Vagina (tissue), 2 donors: ENCODE data around the gene PKD1. TPM values are rescaled to one million over a fixed set of nuclear protein-coding genes. Genes with fewer than 3 reads are reported as not detected.

Experiments used
- DNase-seq, 2 donors: peaks; one replicate each; pipeline ENCODE4 v3.0.0-alpha.2; 2017; ENCODE audit errors: extremely low spot score in 2 of 2
- H3K27ac ChIP-seq: fragments of 200-600 bp; sonication (generic); one replicate; pipeline ENCODE4 v1.5.1; 2019
- H3K27me3 ChIP-seq: fragments of 200-600 bp; sonication (generic); one replicate; pipeline ENCODE4 v1.5.1; 2019
- H3K36me3 ChIP-seq, 2 donors: fragments of 200-600 bp; sonication (generic); one replicate each; pipeline ENCODE4 v1.5.1; 2017 to 2019
- H3K4me1 ChIP-seq: fragments of 200-600 bp; sonication (generic); one replicate; pipeline ENCODE4 v1.5.1; 2019
- H3K4me3 ChIP-seq, 2 donors: fragments of 200-600 bp; sonication (generic); 1 replicate in 1 of 2; 2 replicates in 1 of 2; pipeline ENCODE4 v1.5.1; 2016 to 2019
- H3K9me3 ChIP-seq: fragments of 200-600 bp; sonication (generic); one replicate; pipeline ENCODE4 v1.5.1; 2019
- POLR2A ChIP-seq, 2 donors: fragments of 450-650 bp; IDR thresholded peaks; one replicate each; pipeline ENCODE4 v1.6.1; 2017; ENCODE audit warnings: antibody characterized with exemption in 2 of 2, mild to moderate bottlenecking in 2 of 2, moderate library complexity in 2 of 2
- POLR2AphosphoS5 ChIP-seq, 2 donors: sonication (generic); formaldehyde crosslinking; IDR thresholded peaks; one replicate each; pipeline ENCODE4 v1.9.0; 2017; ENCODE audit warnings: antibody characterized with exemption in 2 of 2, mild to moderate bottlenecking in 2 of 2, low read depth in 1 of 2; ENCODE audit not compliant: insufficient read depth in 1 of 2
- intact Hi-C: fragments of 100-400 bp; cut with DNase I; formaldehyde crosslinking; loops from one replicate; pipeline ENCODE4 v1.15.1; 2023
- total RNA-seq: library from RNA; depleted of rRNA; stranded (reverse); fragments of >200 nt; gene quantifications from one replicate; pipeline ENCODE4 v1.2.3, GENCODE V29; 2016
- TF ChIP-seq, protein P1 (sequence below), 3 experiments: fragments of 450-650 bp in 2 of 3; fragments of 200-600 bp in 1 of 3; sonication (generic) in 1 of 3; IDR thresholded peaks; one replicate each; pipeline ENCODE4 v1.5.1; 2017 to 2019; ENCODE audit warnings: antibody characterized with exemption in 3 of 3, mild to moderate bottlenecking in 2 of 3, moderate library complexity in 2 of 3

PKD1 gene
- total RNA-seq, 1 donor from 2014 or later, result 153 TPM

- Histone ChIP-seq H3K9me3 (no peaks in the 10 kb centered on the region), H3K36me3 (peaks cover 0 to 68% of the 10 kb centered on the region in 2 donors), H3K4me1 (no peaks in the 10 kb centered on the region), H3K27ac (no peak overlapping the region), H3K27me3 (no peaks in the 10 kb centered on the region), H3K4me3 (no peak overlapping the region)
- intact Hi-C loops, result no loop called here
- DNase-seq, result no peak
- TF ChIP-seq, protein P1, sequence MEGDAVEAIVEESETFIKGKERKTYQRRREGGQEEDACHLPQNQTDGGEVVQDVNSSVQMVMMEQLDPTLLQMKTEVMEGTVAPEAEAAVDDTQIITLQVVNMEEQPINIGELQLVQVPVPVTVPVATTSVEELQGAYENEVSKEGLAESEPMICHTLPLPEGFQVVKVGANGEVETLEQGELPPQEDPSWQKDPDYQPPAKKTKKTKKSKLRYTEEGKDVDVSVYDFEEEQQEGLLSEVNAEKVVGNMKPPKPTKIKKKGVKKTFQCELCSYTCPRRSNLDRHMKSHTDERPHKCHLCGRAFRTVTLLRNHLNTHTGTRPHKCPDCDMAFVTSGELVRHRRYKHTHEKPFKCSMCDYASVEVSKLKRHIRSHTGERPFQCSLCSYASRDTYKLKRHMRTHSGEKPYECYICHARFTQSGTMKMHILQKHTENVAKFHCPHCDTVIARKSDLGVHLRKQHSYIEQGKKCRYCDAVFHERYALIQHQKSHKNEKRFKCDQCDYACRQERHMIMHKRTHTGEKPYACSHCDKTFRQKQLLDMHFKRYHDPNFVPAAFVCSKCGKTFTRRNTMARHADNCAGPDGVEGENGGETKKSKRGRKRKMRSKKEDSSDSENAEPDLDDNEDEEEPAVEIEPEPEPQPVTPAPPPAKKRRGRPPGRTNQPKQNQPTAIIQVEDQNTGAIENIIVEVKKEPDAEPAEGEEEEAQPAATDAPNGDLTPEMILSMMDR (IDR thresholded peaks at IDR 0.05), result no peak
- no peak for TF ChIP-seq POLR2AphosphoS5 (IDR thresholded peaks at IDR 0.05; ENCODE audit: insufficient read depth in 1 of 2, low read depth in 1 of 2)
- no peak for TF ChIP-seq POLR2A (IDR thresholded peaks at IDR 0.05)
These were observed 64.1 kb downstream of the PKD1 start for GRCh38 chr16:2071454-2072202.

- TF ChIP-seq POLR2AphosphoS5 (IDR thresholded peaks at IDR 0.05; ENCODE audit: insufficient read depth in 1 of 2, low read depth in 1 of 2), result no peak
- TF ChIP-seq POLR2A (IDR thresholded peaks at IDR 0.05), result no peak
- TF ChIP-seq, protein P1 (IDR thresholded peaks at IDR 0.05), result no peak
- intact Hi-C loops, result no loop called here
- DNase-seq, result no peak
- Histone ChIP-seq H3K9me3 (no peaks in the 10 kb centered on the region), H3K27ac (no peak overlapping the region), H3K36me3 (peaks cover 0 to 67% of the 10 kb centered on the region in 2 donors), H3K4me3 (no peak overlapping the region), H3K27me3 (no peaks in the 10 kb centered on the region), H3K4me1 (no peaks in the 10 kb centered on the region)
These were observed 64.9 kb downstream of the PKD1 start for GRCh38 chr16:2070576-2071453.

- no peaks in the 10 kb centered on the region for H3K27me3 ChIP-seq
- no peak overlapping the region for H3K4me3 ChIP-seq
- H3K9me3 ChIP-seq, result no peaks in the 10 kb centered on the region
- TF ChIP-seq POLR2A (IDR thresholded peaks at IDR 0.05), result no peak
- TF ChIP-seq, protein P1 (IDR thresholded peaks at IDR 0.05), result no peak
- no peak overlapping the region for H3K27ac ChIP-seq
- H3K4me1 ChIP-seq, result no peaks in the 10 kb centered on the region
- intact Hi-C loops, result no loop called here
- peaks cover 0 to 74% of the 10 kb centered on the region in 2 donors for H3K36me3 ChIP-seq
- DNase-seq, result no peak
These were observed 69.6 kb downstream of the PKD1 start for GRCh38 chr16:2066139-2066538.

DNA sequence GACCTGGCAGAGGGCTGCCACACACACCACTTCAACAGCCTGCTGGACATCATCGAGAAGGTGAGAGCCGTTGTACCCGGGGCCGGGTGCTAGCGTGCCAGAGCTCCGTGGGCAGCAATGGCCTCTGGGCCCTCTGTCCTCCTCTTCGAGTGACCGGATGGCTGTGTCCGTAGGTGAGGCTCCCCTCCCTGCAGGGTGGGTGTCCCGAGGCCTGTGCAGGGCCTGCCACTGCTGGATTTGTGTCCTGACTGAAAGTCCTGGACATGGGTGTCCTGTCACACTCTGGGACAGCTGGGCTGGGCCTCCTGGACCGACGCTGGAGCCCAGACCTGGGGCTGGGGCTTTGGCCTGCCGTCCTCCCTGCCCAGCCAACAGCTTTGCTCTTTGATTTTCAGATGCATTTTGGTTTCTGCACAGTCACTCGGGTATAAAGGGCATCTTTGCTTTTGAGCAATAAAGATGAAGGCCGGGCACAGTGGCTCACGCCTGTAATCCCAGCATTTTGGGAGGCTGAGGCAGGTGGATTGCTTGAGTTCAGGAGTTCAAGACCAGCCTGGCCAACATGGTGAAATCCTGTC lies 71.2 kb downstream of the PKD1 start:
- intact Hi-C loops, result no loop called here
- Histone ChIP-seq H3K9me3 (no peaks in the 10 kb centered on the region), H3K27ac (no peak overlapping the region), H3K4me1 (no peaks in the 10 kb centered on the region), H3K36me3 (peaks cover 0 to 77% of the 10 kb centered on the region in 2 donors), H3K27me3 (no peaks in the 10 kb centered on the region), H3K4me3 (no peak overlapping the region)
- DNase-seq, result no peak
- TF ChIP-seq, protein P1 (IDR thresholded peaks at IDR 0.05), result no peak
- no peak for TF ChIP-seq POLR2AphosphoS5 (IDR thresholded peaks at IDR 0.05; ENCODE audit: insufficient read depth in 1 of 2, low read depth in 1 of 2)
- no peak for TF ChIP-seq POLR2A (IDR thresholded peaks at IDR 0.05)
